Airway epithelial cell (primary cell): ENCODE measurements around the gene SAMD13. TPM values are rescaled to one million over a fixed set of nuclear protein-coding genes. Genes with fewer than 3 reads are reported as not detected.

Experiments used
- total RNA-seq: library from RNA; depleted of rRNA; stranded (reverse); fragments of >200 nt; gene quantifications from 2 replicates; pipeline ENCODE4 v1.2.3, GENCODE V29; 2015

The SAMD13 gene, protein sequence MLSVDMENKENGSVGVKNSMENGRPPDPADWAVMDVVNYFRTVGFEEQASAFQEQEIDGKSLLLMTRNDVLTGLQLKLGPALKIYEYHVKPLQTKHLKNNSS
- 1.1 and 1.3 TPM in 2 replicates for total RNA-seq

DNA sequence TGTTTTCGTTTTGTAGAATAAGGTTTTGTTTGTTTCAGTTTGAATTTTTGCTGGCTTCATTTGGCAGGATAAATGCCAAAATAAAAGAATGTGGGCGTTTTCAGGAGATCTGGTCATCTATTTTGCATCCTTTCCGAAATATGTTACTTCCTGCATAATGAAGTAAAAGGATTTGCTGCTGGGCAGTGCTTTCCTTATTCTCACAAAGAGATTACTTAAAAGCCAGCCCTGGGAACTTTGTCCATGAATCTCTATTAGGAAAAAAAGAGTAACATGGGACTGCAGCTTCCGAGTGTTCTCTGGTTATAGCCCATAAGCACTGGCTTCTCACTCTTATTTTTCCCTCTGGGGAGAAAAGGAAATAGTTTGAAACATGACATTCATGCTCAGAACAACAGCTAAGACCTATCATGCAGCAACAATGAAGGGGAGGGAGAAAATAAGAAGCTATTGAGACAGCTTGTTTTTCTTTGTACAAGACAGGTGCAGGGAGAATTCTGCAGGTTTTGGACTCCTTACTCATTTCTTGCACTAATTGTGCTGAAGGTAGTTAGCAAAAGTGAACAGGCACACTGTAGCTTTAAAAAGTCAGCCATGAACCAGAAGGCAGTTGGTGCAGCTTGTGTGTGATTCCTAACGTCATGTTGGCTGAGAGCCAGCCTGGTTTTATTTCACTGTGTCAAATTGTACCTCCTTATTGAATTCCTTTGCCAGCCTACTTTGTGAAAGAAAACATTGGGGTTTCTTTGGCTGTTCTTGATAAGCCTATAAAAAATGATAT lies at the start of gene SAMD13:
Gene SAMD13 (plus strand): TSS at position 705 of the 781 bp plus-strand sequence. CDS start 1,527 bp downstream, outside the sequence.

DNA sequence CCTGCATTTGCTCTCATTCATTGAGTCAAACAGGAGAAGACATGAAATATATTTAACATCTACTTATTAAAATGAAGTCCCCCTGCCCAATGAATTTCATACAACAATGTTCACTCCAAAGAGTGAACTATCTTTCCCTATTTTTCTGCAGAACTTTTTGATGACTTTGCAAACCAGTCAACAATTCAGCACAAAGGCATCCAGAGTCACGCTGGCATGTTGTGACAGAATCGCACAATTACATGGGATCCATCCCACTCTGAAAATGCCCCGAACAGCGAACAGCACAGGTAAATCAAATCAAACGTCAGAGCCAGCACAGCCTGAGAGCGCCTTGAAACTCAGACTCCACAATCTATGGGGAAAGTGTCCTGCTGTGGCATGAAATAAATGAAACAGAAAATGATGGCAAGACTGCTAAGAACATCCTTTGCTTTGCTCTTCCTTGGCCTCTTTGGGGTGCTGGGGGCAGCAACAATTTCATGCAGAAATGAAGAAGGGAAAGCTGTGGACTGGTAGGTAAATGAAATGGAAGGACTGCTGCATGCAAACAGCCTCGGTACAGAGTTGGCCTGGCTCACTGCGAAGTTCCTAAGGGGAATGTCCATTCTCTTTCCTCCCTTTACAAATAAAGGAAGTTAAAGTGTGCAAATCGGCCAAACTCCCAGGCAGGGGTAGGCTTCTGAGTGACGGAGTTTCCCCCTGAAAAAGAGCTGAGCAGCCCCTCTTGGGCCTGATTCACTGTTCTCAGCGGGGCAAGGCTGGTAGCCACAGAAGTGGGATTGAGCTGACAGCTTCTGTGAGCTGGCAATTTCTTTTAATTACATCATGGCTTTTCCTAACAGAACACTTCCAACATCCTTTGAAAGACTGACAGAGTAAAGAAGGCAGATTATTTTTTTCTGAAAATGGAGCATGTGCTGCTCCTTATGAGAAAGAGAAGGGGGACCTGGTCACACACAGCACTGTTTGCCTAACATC lies 97.0 kb downstream of the SAMD13 start, which contains the start of gene DNASE2B:
Gene DNASE2B (plus strand): TSS at position 310 of the 981 bp plus-strand sequence. CDS start 81 bp downstream, at position 391.

Other genes with a start within 250 kb of the SAMD13 start
- gene PRKACB, start 157.4 kb upstream of the SAMD13 start, total RNA-seq, result 8.8 and 12.3 TPM in 2 replicates
- gene DNASE2B, start 96.8 kb downstream of the SAMD13 start, total RNA-seq, result not detected in 2 replicates
- 42.0 and 54.1 TPM in 2 replicates for gene RPF1, start 177.6 kb downstream of the SAMD13 start, total RNA-seq
- 16.8 TPM in 1 of 2 replicates, not detected in the other for gene SPATA1, start 204.7 kb downstream of the SAMD13 start, total RNA-seq
- gene GNG5, start 204.9 kb downstream of the SAMD13 start, total RNA-seq, result 87.0 and 94.6 TPM in 2 replicates